NCI-H82 (cell line): ENCODE results near the gene HDAC7.
A peak's percentile ranks its signal among the peaks of the same experiment; 100 is the strongest.

ENCODE experiments used
- DNase-seq: peaks from one replicate; lab custom pipeline; 2025; lab: John Stamatoyannopoulos, UW

The HDAC7 gene

DNA sequence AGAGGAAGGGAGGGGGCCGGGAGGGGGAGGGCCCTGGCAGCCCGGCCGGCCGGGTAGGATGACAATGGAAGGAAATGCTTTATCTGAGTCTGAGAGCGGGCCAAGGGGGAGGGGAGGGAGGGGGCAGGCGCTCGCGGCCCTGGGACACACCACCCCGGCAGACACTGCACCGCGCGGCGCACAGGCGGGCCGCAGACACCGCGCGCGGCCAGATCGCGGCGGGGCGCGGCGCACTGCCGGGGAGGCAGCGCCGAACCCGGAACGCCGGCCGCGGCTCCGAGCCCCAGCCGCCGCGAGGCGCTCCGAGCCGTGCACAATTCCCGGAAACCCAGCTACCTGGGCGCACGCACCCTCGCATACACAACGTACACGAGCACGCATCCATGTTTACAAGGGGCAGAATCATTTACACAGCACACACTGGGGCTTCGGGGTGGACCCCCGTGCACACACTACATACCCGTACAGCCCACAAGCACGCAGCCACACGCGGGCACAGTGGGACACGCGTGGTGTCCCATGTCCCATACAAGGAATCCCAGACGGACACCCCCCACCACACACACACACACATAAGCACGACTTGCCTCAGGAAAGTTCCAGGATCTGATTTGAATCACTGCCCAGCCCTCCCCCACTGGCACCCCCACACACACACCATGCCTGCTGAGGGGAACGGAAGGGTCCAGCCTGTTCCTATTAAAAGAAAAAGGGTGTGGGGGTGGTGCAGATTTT is at the start of gene HDAC7:
Gene HDAC7, minus strand, starts transcription at position 8 of the 735 bp plus-strand sequence. CDS start 118 bp downstream, outside the sequence.
- DNase-seq = peak; percentile 80

DNA sequence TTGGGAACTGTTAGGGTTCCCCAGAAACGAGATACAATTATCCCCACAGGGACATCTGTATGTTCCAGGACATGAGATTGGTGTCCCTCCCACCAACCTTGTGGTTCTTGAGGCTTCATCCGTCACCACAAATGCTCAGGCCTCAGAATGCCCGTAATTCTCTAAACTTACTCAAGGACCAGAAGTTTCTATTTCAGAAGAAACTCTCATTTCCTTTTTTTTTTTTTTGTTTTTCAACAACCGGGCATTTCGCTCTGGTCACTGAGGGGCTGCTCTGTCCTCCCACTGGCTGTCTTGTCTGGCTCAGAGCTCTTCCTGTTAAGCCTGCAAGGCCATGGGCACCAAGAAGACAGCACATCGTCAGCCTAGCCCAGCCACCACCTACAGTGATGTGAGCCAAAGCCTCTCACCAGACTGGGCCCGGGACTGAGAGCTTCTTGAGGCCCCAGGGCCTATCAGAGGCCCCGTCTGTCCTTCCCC is 48.9 kb upstream of the HDAC7 start:
- DNase-seq = no peak

DNA sequence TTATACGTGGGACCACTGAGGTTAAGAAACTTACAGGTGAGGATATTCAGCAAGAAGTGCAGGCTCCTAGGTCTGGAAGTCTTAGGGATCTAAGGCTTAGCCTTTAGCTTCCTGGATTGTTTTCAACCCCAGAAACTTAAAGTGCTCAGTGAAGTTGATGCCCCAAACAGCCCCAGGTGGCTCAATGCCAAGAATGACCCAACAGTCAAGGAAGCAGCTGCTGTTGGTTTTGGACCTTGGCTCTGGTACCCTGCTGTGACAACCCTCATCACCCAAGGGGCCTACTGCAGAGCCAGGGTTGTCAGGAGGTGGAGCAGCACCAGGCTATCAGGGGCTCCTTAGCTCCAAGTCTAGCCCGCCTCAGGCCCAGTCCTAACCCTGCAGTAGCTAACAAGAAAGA is 48.3 kb upstream of the HDAC7 start:
- DNase-seq = no peak

DNA sequence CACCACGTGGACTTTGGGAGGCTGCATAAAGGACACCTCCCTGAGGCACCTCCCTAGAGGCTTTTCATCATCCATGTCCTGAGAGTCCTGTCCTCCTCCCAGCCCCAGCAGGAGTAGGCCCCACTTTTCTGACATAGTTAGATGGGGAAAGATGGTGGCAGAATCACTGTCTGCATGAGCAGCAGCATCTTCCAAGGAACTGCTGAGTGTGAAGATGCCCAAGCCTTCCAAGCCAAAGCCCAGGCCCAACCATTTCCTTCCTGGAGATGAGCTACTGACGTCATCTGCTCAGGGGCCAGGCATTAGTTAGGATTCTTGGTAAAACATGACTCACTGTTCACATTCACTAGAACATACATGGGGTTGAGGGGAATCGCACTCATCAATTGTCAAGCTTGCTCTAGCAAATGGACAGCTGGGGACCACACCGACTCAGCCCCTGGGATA is 47.8 kb upstream of the HDAC7 start:
- no peak for DNase-seq

DNA sequence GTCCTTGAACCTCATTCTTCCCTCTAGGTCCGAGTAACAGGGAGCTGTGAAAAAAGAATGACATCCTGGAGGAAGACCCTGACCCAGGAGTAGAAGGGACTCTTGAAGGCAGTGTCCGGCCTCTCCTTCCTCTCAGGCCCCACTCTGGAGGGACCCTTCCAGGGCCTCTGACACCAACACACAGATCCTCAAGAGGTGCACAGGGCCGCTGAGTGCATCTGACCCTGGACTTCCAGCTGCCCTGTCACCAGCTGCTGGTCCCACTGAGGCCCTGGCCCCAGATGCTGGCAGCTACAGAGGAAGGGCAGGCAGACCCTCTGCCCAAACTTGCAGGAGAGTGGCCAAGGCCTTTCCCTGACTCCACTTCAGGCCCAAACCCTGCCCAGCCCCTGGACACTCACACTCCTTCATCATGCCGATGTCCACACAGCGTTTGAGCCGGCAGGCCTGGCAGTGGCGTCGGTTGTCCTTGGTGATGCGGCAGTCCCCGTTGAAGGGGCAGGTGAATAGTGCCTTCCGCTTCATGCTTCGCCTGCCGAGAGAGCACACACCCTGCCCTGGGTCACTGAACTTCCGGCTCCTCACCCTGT is 45.0 kb upstream of the HDAC7 start:
- DNase-seq = no peak

DNA sequence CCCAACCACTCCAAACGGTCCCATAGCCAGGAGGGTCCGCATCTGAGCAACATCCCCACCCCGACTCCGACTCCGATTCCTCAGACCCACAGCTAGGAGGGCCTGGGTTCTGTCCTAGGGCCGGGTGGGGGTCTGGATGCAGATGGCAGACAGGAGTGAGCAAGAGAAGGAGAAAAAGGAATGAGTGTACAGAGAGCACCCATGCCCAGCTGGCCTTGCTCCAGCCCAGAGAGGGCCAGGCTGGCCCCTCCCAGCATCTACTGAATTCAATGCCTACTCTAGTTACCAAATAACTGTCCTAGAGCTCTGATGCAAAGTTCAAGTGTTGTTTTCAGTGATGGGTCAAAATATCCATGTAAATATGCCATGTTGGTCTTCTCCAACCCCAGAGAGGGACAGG is 44.3 kb upstream of the HDAC7 start:
- no peak for DNase-seq

DNA sequence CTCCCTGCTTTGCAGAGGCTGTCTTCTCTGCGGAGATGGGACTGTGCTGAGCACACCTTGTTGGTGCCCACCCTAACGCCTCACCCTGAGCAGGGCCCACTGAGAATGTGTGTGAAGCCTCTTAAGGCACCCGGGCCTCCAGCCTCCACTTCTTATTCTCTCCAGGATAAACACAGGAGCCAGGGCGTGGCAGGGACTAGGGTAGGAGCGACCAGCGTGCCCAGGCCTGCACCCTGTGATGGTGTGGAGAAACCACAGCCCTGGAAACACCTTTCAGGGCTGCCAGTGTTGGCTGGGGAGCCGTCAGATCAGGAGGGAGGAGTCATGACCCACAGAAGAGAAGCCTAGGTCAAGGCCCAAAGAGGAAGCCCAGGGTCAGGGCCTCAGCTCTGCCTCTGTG is 43.8 kb upstream of the HDAC7 start:
- no peak for DNase-seq

DNA sequence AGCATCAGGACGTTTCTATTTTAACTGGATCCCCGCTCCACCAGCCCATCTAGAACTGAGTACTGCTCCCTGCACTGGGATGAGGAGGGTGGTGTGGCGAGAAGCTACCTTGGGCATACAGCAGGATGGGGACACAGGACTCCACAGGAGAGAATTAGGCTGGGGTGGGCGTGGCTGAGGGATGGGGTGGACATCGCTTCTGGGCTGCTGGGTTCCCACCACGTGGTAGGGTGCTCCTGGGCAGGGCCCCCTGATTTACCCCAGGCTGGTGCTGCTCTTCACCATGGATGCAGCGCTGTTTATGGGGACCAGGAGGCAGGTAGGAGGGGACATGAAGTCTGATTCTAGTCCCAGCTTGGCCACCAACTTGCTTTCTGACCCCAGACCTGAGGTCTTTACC is 43.2 kb upstream of the HDAC7 start:
- no peak for DNase-seq

DNA sequence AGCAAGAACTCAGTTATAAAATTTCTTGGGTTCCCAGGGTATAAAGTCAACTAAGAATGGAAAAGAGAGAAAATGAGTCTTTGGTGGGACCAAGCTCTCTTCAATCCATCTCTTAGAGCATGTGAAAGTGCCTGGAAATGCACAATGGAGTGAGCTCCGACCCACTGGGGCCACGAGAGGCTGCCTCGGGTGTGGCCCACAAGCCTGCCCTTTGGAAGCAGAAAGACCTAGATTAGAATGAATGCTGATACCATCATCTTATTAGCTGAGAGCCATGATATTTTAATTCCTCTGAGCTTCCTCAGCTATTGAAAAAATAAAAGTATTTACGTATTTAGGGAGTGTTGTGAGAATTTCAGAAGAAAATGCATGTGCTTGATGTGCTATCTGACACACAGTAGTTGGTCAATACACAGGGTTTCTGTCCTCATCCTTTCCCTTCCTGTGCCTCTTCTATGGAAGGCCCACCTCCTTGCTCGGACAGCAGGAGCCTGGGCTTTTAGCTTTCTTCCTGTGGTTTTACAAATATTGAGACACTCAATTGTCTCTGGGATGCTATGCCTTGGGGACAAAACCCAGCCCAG is 42.6 kb upstream of the HDAC7 start:
- no peak for DNase-seq

DNA sequence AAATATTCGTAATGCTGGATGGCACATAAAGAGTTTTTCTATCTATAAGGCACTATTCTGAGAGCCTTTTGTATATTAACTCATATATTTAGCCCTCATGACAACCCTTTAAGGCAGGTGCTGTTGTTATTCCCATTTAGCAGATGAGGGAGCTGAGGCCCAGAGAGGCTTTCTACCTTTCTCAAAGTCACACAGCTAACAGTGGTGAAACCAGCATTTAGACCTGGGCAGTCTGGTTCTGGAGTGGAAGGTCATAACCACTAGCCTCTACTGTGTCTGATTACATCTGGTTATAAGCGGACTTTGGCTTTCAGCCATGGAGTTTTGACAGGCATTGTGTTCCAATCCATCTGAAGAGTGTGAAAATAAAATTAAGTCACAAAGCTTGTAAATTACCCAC is 41.2 kb upstream of the HDAC7 start:
- DNase-seq = no peak

DNA sequence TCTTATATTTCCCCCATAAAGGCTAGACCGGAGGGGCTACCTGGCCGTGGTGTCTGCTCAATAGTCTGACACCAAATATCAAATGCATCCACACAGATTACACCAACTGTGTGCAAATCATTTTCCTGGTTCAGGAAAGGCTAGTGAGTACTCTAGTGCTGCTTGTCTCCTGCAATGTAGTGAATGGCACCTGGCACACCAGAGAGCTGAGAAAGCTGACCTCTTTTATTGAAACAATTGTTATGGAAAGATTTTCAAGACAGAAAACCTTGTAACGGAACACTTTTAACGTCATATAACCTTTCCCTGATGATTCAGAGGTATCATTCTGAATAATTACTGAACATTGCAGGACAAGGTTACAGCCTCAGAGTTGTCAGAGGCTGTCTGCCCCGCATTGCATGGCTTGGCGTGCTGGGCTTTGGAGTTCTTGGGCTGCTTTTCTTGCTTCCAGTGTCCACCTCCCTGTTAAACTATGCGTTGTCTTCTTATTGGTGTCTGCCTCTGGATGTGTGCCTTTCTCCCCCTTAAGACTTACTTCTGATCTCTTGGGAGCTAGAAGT is 40.7 kb upstream of the HDAC7 start:
- DNase-seq = no peak

DNA sequence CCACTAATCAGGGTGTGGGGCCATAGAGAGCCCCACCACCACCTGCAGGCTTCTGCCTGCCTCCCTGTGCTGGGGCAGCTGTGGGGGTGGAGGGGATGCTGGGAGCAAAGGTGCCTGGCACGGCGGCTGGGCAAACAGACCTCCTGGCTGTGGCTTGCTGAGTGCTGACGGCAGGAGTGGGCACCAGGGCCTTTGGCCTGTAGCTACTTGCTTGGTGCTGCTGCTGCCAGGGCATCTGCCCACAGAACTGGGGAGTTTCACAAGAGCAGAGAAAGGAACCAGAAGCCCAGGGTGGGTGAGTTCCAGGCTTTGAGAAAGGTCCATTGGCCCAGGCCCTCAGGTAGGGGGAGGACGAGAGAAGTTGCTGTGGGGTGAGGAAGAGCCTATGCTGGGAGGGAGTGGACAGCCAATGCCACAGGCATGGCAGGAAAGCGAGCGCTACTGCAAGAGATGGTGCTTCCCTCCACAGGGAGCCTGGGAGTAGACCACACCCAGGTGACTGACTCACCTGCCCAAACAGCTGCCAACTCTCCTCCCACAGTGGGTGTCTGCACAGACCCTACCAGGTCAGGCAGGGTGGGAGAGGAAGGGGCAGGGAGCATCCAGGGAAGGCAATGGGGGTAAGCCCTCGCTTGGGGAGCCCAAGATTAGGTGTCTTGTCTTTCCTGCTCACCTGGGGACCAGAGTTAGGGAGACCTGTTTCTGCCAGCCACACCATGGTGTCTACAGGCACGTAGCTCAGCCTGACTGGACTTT is 39.0 kb upstream of the HDAC7 start:
- DNase-seq = no peak

DNA sequence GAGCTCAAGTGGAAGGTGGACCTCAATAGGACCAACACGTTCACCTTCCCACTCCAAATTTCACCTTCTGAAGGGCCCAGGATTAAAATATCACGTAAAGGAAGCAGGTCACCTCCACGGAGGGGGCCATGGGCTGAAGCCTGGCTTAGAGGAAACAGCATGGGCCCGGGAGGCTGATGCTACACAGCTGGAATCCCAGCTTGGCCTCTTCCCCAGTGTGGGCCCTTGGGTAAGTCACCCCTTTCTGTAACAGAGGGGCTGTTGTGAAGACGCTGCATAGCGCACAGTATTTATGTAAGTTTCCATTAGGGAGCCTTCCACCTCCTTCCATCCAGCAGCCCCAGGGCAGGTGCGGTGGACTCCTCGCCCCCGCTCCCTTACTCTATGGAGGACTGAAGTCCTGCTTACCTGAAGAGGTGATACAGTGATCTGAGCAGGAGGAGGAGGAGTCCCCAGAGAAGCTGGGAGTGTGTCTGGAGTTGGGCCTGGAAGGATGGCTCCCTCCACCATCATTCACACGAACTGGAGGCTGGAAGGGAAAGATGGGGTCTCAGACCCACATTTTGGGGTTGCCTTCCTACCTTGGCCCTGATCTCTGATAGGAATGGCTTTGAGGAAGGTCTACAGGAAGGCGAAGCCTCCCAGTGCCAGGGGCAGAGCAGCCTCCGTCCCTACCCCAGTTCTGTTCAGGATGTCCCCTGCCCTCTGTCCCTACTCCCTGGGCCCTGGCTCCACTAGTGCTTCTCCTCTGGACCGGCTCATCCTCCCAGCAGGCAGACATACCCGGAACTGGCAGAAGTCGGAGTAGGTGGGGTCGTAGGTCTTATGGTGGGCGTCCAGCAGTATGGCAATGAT is 37.2 kb upstream of the HDAC7 start:
- DNase-seq = no peak

DNA sequence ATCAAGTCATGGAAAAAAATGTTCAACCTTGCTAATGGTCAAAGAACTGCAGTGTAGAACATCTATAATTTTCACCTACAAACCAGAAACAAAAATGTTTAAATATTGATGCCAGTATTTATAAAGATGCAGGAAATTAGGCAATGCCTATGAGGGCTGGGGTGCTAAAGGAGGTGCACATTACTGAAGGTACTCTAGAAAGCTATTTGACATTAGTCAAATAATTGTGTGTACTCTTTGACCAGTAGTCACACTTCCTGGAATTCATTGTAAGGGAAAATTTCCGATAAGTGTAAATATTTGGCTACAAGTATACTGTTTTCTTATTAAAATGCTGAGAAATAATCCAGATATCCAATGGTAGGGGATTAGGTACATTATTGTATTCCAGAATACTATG is 36.4 kb upstream of the HDAC7 start:
- DNase-seq = no peak

DNA sequence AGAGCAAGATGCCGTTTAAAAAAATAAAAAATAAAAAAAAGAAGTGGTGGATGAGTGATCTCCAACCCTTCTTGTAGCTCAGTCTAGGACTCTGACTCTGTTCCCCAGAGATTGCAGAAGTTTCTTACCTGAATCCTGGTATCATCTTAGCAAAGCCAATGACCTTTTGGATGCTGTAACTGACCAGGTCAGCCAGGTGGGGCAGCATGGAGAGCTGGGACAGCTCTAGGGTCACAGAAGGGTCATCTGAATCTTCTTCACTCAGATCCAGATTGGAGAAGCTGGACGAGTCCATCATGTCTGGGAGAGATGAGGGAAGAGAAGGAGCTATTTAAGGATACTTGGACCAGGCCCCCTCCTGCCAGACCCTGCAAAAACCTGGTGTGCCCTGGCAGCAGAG is 35.8 kb upstream of the HDAC7 start:
- DNase-seq = no peak

DNA sequence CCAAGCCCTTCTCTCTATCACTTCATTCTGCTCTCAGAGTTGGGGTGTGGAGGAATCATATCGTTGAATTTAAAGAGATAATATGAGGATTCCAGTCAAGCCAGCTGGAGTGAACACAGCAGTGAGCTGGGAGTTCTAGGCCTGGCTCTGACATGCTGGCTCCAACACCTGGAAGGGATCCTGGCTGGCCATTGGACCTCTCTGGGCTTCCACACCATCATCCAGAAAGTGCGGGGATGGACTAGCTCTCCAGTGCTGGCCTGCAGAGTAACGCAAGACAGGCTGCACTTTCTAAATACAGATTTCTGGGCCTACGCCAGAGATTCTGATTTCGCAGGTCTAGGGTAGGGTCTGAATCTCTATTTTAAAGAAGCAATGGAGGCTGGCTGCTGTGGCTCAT is 34.8 kb upstream of the HDAC7 start:
- no peak for DNase-seq

DNA sequence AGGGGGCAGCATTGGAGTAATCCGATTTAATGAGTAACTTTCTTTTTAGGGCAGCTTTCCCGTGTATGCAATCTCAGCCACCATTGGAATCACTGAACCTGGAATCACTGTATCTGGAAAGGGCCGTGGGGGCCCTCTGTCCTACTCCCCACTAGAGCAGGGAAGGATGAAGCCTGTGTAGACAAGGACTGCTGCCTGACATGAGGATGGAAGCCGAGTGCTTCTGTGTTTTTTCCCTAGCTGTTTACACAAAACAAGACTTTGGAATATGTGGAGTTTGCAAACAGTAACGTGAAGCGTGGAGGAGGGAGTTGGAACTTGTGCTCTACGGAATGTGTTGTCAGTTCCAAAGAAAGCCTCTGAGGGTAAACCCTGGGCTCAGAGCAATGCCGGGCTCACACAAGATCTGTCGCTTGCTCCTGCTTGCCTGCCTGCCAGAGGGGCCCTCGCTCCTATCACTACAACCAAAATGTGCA is 32.4 kb upstream of the HDAC7 start:
- no peak for DNase-seq

DNA sequence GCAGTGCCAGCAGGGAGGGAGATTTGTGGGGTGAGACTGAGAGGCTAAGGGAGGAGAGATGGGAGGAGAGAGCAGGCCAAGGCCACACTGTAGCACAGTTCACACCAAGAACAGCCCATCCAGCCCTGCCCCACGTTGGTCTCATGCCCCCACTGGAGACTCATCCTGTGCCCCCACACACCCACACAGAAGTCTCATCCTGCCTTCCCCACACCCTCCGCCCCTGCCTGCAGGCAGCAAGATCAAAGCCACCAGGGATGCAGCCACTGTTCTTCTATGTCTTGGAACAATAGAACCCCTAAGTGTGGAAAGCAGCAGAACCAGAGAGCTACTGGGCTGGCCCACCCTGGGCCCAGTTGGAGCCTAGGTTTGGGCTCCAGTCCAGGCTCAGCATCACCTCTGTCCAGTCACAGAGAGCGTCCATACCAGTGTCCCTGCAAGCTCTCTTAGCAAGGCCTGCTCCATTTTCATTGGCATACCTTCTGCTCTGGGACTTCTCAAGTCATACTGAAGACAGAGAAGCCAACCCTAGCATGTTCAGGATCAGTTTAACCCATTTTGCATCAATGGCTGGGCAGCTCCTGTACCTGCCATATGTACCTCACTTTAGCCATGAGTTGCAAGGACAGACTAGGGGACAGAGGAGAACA is 31.7 kb upstream of the HDAC7 start:
- no peak for DNase-seq

DNA sequence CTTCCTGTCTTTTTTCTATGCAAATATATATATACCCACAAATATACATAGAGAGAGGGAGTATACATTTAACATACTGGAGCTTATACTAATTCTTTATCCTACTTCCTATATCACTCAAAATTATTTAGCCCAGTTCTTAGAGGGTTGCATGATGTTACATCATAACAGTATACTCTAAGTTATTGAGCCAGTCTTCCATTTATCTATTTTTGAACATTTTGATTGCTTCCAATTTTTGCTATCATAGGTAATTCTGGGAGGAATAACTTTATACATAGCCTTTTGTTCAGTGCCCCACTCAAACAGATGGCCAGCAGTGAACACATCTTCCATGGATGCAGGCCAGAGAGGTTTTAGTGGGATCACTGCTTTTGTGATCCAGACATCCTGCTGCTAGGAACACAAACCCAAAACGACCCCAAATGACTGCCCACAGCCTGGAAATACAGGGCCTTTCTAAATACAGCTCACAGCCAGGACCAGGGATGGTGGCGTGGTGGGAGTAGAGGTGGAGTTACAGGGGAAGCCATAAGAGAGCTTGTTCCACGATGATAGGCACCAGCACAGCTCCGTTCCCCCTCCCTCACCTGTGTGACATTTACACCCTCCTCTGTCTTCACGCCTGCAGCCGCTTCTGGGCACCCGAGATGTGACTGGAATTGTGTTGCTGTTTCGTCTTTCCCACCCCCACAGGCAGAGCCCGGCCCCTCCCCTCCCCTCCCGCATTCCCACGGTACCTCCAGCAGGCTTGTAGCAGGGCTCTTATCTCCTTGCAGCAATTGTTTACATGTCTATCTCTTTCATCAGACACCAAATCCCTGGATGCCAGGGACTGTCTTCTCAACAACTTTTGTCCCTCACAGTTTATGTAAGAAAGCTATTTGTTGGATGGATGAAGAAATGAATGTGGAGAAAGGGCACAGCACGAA is 30.7 kb upstream of the HDAC7 start:
- no peak for DNase-seq

DNA sequence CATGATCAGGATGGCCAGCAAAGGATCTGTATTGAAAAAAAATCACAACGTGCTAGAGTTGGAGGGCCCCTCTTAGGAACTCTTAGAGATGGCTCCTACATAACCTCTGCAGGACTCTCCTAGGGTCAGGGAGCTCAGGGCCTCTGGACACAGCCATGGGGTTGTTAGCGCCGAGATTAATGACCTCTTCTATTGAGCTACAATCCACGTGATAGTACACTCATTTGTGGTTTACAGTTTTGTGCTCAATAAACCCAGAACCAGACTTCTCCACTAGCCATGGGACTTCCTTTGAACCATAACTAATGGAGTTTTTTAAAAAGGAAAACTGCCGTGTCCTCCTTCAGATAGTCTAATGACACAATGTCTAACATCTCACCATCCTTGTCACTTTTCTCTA is 29.6 kb upstream of the HDAC7 start:
- no peak for DNase-seq
